IPS-NIHi11 (cell line): ENCODE results near the gene SPC24.
"Not testable (repeated sequence)": the region's sequence is repeated elsewhere in the genome, so short reads cannot be mapped to it uniquely, and the experiment has no call there.

Experiments
- DNase-seq: peaks from one replicate; pipeline ENCODE4 v3.0.0; 2012; ENCODE audit warnings: mixed read lengths, low spot score

SPC24 gene

DNA sequence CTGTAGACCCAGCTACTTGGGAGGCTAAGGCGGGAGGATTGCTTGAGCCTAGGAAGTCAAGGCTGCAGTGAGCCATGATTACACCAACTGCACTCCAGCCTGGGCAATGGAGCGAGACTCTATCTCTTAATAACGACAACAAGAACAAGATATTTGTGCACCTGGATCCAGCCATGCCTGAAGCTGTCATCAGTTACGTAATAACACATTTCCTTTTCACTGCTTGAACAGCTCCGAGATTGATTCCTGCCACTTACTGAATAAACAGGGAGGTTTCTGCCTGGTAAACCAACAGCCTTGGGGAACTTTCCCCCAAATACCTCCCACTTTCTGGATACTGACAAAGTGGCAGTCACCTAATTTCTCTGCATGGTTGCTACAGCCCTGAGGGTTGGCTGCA lies 36.4 kb upstream of the SPC24 start:
- DNase-seq: no peak

- DNase-seq: peak; percentile 66
Measured at GRCh38 chr19:11191273-11191755, 35.7 kb upstream of the SPC24 start.

DNA sequence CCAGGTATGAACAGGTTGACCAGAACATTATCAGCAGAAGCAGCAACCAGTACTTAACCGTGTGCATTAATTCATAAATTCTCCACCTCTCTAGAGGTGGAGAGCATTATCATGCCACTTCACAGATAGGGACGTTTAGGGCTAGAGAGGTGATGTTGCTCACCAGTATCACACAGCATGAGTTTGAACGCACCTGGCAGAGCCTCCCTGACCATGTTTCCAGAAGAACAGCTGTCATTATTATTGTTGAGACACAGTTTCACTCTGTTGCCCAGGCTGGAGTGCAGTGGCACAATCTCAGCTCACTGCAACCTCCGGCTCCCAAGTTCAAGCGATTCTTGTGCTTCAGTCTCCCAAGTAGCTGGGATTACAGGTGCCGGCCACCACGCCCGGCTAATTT lies 34.9 kb upstream of the SPC24 start:
- no peak for DNase-seq

DNA sequence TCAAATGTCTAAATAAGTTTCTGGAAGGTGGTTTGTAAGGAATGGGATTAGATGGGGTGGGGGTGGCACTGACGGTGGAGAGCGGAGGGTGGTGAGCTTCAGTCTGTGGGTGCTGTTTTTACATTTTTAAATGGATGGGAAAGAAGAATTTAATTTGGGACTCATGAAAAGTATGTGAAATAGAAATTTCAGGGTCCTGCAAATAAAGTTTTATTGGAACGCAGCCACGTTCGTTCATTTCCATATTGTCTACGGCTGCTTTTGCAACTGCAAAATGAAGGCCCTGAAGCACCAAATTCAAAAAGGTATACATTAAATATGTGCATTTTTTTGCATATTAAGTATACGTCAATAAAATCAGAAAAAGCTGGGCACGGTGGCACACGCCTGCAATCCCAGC lies 31.9 kb upstream of the SPC24 start:
- DNase-seq: no peak

DNA sequence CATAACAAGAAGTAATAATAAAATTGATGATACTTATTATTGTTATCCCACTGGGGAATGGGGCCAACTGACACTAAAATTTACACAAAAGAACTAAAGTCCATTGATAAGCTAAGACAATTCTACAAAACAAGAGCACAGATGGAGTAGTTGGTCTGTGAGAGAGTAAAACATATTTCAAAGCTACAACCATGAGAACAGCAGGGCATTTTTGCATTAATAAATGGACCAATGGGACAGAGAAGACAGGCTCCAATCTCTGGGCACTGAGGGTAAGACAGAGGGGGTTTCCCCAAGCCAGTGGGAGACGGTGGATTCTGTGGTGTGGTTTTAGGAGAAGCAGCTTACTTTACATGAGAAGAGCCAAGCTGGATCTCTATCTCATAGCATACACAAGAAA lies 27.4 kb upstream of the SPC24 start:
- no peak for DNase-seq

DNA sequence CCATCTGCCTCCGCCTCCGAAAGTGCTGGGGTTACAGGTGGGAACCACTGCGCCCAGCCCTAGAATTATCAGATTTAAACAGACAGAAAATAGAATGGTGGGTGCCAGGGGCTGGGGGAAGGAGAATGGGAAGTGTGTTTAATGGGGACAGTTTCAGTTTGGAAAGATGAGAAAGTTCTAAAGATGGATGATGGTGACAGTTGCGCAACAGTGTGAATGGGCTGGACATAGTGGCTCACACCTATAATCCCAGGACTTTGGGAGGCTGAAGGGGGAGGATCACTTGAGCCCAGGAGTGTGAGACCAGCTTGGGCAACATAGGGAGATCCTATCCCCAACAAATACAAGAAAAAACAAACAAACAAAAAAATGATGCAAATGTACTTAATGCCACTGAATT lies 25.9 kb upstream of the SPC24 start:
- DNase-seq: no peak

GRCh38 chr19:11180975-11181374 lies 25.4 kb upstream of the SPC24 start:
- DNase-seq: not testable (repeated sequence)

GRCh38 chr19:11180346-11180745 lies 24.8 kb upstream of the SPC24 start:
- DNase-seq: no peak

DNA sequence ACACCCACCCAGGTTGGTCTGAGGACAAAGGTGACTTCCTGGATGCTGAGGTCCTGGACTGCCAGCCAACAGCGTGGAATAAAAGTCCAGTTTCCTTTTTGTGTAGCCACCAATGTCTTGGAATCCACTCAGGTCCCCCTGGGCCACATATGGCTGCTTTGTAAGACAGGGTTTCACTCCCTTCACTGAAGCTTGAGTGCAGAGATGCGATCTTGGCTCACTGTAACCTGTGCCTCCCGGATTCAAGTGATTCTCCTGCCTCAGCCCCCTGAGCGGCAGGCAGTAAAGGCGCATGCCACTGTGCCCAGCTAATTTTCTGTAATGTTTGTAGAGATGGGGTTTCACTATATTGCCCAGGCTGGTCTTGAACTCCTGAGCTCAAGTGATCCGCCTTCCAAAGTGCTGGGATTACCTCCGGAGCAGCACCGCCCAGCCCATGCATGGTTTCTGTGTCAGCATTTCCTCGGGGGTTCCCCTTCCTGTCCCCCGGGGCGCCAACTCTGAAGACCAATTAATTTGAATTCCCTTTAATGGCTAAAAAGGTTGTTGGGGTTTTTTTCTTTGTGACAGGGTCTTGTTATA lies 24.2 kb upstream of the SPC24 start:
- DNase-seq: no peak

DNA sequence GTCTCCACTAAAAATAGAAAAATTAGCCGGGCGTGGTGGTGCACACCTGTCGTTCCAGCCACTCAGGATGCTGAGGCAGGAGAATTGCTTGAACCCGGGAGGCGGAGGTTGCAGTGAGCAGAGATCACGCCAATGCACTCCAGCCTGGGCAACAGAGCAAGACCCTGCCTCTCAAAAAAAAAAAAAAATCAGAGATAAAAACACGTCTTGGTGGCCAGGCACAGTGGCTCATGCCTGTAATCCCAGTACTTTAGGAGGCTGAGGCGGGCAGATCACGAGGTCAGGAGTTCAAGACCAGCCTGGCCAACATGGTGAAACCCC lies 23.5 kb upstream of the SPC24 start:
- DNase-seq: not testable (repeated sequence)

- DNase-seq: no peak
Measured at GRCh38 chr19:11177592-11177991, 22.0 kb upstream of the SPC24 start.

- DNase-seq: no peak
Measured at GRCh38 chr19:11176466-11177193, 21.0 kb upstream of the SPC24 start.

DNA sequence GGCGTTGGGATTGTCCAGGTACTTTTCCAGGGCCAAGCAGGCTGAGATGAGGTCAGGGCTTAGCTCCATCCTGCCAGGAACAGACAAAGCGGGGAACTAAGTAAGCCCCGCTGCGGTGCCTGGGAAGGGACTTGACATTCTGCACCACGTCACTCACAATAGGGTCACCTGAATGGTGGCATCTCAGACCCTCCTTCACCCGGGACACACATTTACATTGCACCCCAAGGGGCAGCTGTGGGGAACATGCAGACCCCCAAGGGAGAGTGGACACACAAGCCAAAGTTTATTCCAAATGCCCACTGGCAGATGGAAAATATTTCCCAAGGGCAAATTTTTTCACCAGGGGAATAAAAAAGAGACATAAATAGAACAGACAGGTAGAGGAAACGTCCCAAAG lies 20.3 kb upstream of the SPC24 start:
- no peak for DNase-seq

DNA sequence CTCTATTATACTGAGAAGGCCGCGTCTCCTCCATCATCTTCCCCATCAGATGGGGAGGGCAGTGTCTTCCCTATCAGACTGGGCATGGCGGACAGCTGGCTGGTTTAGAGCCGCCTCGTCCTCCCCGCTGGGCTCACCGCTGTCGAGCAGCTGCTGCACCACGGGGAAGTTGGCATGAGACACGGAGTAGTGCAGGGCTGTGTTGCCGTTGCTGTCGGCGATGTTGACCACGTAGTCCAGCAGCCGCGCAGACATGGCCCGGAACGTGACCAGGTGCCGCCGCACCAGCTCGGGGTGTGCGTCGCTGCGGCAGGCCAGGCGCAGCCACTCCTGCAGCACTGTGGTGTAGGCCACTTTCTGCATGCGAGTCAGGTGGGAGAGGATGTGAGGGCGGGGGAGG lies 18.8 kb upstream of the SPC24 start:
- DNase-seq: no peak

DNA sequence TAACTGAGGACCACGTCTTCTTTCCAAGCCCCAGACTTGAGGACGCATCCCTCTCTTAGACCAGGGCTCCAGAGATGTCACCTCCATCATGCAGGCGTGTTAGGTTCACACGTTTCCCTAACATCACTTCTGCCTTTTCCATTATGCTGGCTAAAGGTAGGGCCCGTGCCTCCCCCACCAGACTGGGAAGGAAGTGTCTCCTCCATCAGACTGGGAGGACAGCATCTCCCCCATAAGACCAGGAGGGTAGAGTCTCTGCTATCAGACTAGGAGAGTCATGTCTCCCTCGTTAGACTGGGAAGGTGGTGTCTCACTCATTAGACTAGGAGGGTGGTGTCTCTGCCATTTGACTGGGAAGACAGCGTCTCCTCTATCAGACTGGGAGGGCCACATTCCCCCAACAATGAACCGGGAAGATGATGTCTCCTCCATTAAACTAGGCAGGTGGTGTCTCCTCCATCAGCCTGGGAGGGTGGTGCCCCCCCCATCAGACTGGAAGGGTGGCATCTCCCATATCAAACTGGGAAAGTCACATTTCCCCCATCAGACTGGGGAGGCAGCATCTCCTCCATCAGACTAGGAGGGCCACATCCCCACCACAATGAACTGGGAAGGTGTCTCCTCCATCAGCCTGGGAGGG lies 18.1 kb upstream of the SPC24 start:
- no peak for DNase-seq

DNA sequence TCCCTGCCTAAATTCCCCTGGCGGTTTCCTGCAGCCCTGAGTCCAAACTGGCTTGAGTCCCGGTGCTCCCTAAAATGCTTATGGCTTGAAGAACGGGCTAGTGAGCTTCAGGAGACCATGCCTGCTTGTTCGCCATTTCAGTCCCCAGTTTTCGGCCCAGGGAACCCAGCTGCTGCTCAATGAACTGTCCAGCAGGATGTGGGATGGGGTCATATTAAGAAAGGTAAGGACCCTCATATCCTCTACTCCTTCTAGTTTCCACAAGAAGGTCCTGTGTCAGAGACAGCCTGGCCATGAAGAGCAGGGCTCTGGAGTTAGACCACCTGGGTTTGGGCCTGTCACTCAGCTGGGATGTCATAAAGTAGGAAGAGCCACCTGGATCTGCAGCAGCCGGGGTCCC lies 17.0 kb upstream of the SPC24 start:
- DNase-seq: no peak

- no peak for DNase-seq
Measured at GRCh38 chr19:11171144-11171543, 15.6 kb upstream of the SPC24 start.

DNA sequence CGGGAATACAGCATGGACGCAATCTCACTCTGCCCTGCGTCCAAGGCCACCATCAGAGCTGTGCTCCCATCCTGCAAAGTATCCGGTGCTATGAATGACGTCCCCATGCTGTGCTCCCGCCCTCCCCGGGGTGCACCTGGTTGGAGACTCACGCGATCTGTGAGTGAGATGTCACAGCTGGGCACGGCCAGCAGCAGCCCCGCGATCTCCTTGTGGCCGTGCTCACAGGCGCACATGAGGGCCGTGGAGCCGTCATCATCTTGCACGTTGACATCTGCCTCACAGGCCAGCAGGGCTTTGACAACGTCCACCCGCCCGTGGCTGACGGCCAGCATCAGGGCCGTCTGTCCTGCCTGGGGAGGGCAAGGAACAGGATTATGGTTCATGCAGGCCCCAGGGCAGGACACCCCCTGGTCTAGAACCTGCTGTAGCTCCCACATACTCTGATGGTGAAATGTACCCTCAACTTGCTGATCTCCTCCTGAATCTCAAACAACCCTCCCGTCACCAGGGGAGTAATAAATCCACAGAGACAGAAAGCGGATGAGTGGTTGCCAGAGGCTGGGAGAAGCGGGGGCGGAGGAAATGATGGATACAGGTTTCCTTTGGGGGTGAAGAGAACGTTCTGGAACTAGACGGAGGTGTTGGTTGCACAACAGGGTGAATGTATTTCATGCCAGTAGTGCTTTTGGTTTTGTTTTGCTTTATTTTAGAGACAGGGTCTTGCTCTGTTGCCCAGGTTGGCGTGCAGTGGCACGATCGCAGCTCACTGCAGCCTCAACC lies 14.5 kb upstream of the SPC24 start:
- no peak for DNase-seq

GRCh38 chr19:11168568-11168967 lies 13.0 kb upstream of the SPC24 start:
- no peak for DNase-seq

DNA sequence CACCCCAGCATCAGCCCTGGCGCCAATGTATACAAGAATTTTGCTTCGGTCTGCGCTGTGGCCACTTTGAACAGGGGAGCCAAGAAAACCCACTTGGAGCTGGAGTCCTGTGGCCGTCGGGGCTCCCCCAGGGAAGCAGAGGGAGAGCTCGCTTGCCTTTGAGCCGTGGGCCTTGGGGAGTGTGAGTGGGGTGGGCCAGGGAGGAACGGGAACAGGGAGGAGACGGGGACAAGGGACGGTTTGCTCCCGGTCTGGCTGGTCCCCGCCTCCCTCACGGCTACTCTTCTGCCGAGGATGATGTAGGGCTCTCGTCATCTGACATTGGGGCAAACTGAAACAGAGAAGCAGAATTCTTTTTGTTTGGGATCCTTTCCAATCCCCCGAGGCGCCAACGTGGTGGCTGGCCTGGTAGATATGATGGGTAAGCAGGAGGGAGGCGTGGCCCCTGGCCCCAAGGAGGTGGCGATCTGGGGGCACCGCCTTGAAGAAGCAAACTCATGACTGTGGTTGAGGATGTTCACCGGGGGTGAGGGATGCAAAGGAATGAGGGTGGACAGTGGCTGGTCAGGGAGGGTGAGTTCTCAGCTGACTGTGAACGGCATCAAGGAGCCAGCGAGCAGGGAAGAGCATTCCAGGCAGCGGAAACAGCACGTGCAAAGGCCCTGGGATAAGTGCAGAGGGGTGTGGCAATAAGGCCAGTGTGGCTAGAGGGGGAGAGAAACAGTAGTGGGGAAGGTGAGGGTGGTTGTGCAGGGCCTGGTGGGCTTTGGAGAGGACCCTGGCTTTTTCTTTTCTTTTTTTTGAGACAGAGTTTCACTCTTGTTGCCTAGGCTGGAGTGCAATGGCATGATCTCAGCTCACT lies 10.9 kb upstream of the SPC24 start:
- DNase-seq: no peak

GRCh38 chr19:11165486-11166030 lies 10.0 kb upstream of the SPC24 start:
- DNase-seq: no peak
